Liver (tissue), 9 donors: Measurements from ENCODE around the gene EWSR1. TPM values are rescaled to one million over a fixed set of nuclear protein-coding genes. Genes with fewer than 3 reads are reported as not detected.

Experiments
- DNase-seq: peaks from one replicate; pipeline ENCODE4 v3.0.0-alpha.2; 2017; ENCODE audit warnings: low spot score
- H3K27ac ChIP-seq, 2 donors: one replicate each; pipeline ENCODE4 v1.7.0; 2013; ENCODE audit warnings: inconsistent platforms in 2 of 2, low read length in 2 of 2, control low read depth in 1 of 2, low read depth in 1 of 2, mild to moderate bottlenecking in 1 of 2
- H3K27me3 ChIP-seq, 4 donors: one replicate each; pipeline versions ENCODE4 v1.6.1 to v1.7.0; 2013; ENCODE audit warnings: low read length in 3 of 4, inconsistent platforms in 1 of 4, mild to moderate bottlenecking in 1 of 4, moderate library complexity in 1 of 4; ENCODE audit not compliant: control insufficient read depth in 4 of 4, insufficient read depth in 4 of 4
- H3K36me3 ChIP-seq, 4 donors: one replicate each; pipeline versions ENCODE4 v1.6.1 to v1.7.0; 2013; ENCODE audit warnings: low read length in 3 of 4, mild to moderate bottlenecking in 3 of 4, low read depth in 1 of 4, moderate library complexity in 1 of 4; ENCODE audit not compliant: control insufficient read depth in 4 of 4, insufficient read depth in 3 of 4
- H3K4me1 ChIP-seq, 4 donors: one replicate each; pipeline versions ENCODE4 v1.6.1 to v1.7.0; 2013; ENCODE audit warnings: low read length in 3 of 4, mild to moderate bottlenecking in 3 of 4, moderate library complexity in 1 of 4; ENCODE audit not compliant: control insufficient read depth in 4 of 4, insufficient read depth in 4 of 4
- H3K4me3 ChIP-seq, 3 donors: one replicate each; pipeline versions ENCODE4 v1.6.1 to v1.7.0; 2013; ENCODE audit warnings: low read length in 3 of 3, control low read depth in 1 of 3, low read depth in 1 of 3, mild to moderate bottlenecking in 1 of 3
- H3K9ac ChIP-seq, 2 donors: one replicate each; pipeline ENCODE4 v1.7.0; 2013; ENCODE audit warnings: low read length in 2 of 2, mild to moderate bottlenecking in 2 of 2, moderate library complexity in 2 of 2, control low read depth in 1 of 2, low read depth in 1 of 2
- H3K9me3 ChIP-seq, 4 donors: one replicate each; pipeline versions ENCODE4 v1.6.1 to v1.7.0; 2013; ENCODE audit warnings: low read length in 3 of 4; ENCODE audit not compliant: control insufficient read depth in 4 of 4
- FOXA1 ChIP-seq: IDR thresholded peaks from 2 replicates; pipeline ENCODE4 v1.6.1; 2016; ENCODE audit warnings: antibody characterized with exemption
- FOXA2 ChIP-seq: IDR thresholded peaks from 2 replicates; pipeline ENCODE4 v1.6.1; 2016; ENCODE audit warnings: antibody characterized with exemption
- HNF4A ChIP-seq, 2 donors: conservative IDR thresholded peaks; 2 replicates each; pipeline ENCODE4 v1.6.1; 2016; ENCODE audit warnings: antibody characterized with exemption in 2 of 2, mild to moderate bottlenecking in 2 of 2
- HNF4G ChIP-seq: IDR thresholded peaks from 2 replicates; pipeline ENCODE4 v1.6.1; 2016; ENCODE audit warnings: antibody characterized with exemption
- JUND ChIP-seq, 2 donors: IDR thresholded peaks; 2 replicates each; pipeline ENCODE4 v1.6.1; 2016; ENCODE audit warnings: antibody characterized with exemption in 2 of 2
- RAD21 ChIP-seq, 2 donors: IDR thresholded peaks; 2 replicates each; pipeline ENCODE4 v1.6.1; 2016; ENCODE audit warnings: antibody characterized with exemption in 2 of 2, mild to moderate bottlenecking in 2 of 2
- RXRA ChIP-seq, 2 donors: IDR thresholded peaks; 2 replicates each; pipeline ENCODE4 v1.6.1; 2017 to 2018; ENCODE audit warnings: antibody characterized with exemption in 2 of 2, mild to moderate bottlenecking in 1 of 2
- TAF1 ChIP-seq: conservative IDR thresholded peaks from 2 replicates; pipeline ENCODE4 v1.6.1; 2016; ENCODE audit warnings: antibody characterized with exemption, mild to moderate bottlenecking
- YY1 ChIP-seq: IDR thresholded peaks from 2 replicates; pipeline ENCODE4 v1.6.1; 2016; ENCODE audit warnings: antibody characterized with exemption, mild to moderate bottlenecking
- WGBS: extraction: QIAGEN DNeasy Blood & Tissue Kit; methylation state at CpG from one replicate; pipeline ENCODE4 v1.1.7; 2013; 5-methylcytosine and 5-hydroxymethylcytosine counted together
- polyA plus RNA-seq, 2 donors: library from polyadenylated mRNA; stranded (reverse) in 1 of 2; unstranded in 1 of 2; fragments of 200-250 nt in 1 of 2; fragments of >200 nt in 1 of 2; fragmentation: Nextera tagmentation in 1 of 2; extraction: Ambion mirVana in 1 of 2; gene quantifications; one replicate each; pipeline versions ENCODE4 v1.2.1 to v1.2.3, GENCODE V29; 2013 to 2015
- total RNA-seq, 2 donors: library from RNA; depleted of rRNA; stranded (reverse); fragments of >200 nt; gene quantifications; one replicate each; pipeline ENCODE4 v1.2.3, GENCODE V29; 2014
- TF ChIP-seq, protein P1 (sequence below): IDR thresholded peaks from 2 replicates; pipeline ENCODE4 v1.6.1; 2016; ENCODE audit warnings: antibody characterized with exemption
- TF ChIP-seq, protein P2 (sequence below): IDR thresholded peaks from 2 replicates; pipeline ENCODE4 v1.6.1; 2016; ENCODE audit warnings: antibody characterized with exemption, mild to moderate bottlenecking
- TF ChIP-seq, protein P3 (sequence below): fragments of 150-350 bp; IDR thresholded peaks from 2 replicates; pipeline ENCODE4 v1.5.1; 2017; ENCODE audit warnings: improper control_type of control experiment, low read depth, low read length; ENCODE audit not compliant: missing input control
- donor health status: healthy.
- donor health status: healthy.
- donor health status: healthy.
- donor health status: healthy.
- donor health status: healthy.

EWSR1 gene
- total and polyA plus RNA-seq, 4 donors: 64.8 to 134 (median 78.3) TPM

- Histone ChIP-seq H3K27ac (no peak overlapping the region), H3K36me3 (peaks cover 17 to 47% (median 38%) of the 10 kb centered on the region in 4 donors), H3K9me3 (no peaks in the 10 kb centered on the region), H3K27me3 (no peaks in the 10 kb centered on the region), H3K9ac (no peak overlapping the region), H3K4me3 (no peak overlapping the region), H3K4me1 (peaks cover 4 to 24% (median 17%) of the 10 kb centered on the region in 4 donors)
- 84% methylated on average over 10 of the region's 10 CpGs for WGBS
- DNase-seq: no peak
- TF ChIP-seq, protein P1, sequence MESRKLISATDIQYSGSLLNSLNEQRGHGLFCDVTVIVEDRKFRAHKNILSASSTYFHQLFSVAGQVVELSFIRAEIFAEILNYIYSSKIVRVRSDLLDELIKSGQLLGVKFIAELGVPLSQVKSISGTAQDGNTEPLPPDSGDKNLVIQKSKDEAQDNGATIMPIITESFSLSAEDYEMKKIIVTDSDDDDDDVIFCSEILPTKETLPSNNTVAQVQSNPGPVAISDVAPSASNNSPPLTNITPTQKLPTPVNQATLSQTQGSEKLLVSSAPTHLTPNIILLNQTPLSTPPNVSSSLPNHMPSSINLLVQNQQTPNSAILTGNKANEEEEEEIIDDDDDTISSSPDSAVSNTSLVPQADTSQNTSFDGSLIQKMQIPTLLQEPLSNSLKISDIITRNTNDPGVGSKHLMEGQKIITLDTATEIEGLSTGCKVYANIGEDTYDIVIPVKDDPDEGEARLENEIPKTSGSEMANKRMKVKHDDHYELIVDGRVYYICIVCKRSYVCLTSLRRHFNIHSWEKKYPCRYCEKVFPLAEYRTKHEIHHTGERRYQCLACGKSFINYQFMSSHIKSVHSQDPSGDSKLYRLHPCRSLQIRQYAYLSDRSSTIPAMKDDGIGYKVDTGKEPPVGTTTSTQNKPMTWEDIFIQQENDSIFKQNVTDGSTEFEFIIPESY: no peak
- TF ChIP-seq YY1 (no peak), RXRA (IDR thresholded peaks at IDR 0.05) (no peak), JUND (IDR thresholded peaks at IDR 0.05) (no peak), TAF1 (no peak), FOXA1 (no peak), FOXA2 (no peak), RAD21 (IDR thresholded peaks at IDR 0.05) (no peak), HNF4G (no peak)
- TF ChIP-seq, protein P2, sequence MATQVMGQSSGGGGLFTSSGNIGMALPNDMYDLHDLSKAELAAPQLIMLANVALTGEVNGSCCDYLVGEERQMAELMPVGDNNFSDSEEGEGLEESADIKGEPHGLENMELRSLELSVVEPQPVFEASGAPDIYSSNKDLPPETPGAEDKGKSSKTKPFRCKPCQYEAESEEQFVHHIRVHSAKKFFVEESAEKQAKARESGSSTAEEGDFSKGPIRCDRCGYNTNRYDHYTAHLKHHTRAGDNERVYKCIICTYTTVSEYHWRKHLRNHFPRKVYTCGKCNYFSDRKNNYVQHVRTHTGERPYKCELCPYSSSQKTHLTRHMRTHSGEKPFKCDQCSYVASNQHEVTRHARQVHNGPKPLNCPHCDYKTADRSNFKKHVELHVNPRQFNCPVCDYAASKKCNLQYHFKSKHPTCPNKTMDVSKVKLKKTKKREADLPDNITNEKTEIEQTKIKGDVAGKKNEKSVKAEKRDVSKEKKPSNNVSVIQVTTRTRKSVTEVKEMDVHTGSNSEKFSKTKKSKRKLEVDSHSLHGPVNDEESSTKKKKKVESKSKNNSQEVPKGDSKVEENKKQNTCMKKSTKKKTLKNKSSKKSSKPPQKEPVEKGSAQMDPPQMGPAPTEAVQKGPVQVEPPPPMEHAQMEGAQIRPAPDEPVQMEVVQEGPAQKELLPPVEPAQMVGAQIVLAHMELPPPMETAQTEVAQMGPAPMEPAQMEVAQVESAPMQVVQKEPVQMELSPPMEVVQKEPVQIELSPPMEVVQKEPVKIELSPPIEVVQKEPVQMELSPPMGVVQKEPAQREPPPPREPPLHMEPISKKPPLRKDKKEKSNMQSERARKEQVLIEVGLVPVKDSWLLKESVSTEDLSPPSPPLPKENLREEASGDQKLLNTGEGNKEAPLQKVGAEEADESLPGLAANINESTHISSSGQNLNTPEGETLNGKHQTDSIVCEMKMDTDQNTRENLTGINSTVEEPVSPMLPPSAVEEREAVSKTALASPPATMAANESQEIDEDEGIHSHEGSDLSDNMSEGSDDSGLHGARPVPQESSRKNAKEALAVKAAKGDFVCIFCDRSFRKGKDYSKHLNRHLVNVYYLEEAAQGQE: no peak
- TF ChIP-seq, protein P3, sequence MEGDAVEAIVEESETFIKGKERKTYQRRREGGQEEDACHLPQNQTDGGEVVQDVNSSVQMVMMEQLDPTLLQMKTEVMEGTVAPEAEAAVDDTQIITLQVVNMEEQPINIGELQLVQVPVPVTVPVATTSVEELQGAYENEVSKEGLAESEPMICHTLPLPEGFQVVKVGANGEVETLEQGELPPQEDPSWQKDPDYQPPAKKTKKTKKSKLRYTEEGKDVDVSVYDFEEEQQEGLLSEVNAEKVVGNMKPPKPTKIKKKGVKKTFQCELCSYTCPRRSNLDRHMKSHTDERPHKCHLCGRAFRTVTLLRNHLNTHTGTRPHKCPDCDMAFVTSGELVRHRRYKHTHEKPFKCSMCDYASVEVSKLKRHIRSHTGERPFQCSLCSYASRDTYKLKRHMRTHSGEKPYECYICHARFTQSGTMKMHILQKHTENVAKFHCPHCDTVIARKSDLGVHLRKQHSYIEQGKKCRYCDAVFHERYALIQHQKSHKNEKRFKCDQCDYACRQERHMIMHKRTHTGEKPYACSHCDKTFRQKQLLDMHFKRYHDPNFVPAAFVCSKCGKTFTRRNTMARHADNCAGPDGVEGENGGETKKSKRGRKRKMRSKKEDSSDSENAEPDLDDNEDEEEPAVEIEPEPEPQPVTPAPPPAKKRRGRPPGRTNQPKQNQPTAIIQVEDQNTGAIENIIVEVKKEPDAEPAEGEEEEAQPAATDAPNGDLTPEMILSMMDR: no peak
These were observed 32.9 kb downstream of the EWSR1 start for GRCh38 chr22:29300807-29301601.

DNA sequence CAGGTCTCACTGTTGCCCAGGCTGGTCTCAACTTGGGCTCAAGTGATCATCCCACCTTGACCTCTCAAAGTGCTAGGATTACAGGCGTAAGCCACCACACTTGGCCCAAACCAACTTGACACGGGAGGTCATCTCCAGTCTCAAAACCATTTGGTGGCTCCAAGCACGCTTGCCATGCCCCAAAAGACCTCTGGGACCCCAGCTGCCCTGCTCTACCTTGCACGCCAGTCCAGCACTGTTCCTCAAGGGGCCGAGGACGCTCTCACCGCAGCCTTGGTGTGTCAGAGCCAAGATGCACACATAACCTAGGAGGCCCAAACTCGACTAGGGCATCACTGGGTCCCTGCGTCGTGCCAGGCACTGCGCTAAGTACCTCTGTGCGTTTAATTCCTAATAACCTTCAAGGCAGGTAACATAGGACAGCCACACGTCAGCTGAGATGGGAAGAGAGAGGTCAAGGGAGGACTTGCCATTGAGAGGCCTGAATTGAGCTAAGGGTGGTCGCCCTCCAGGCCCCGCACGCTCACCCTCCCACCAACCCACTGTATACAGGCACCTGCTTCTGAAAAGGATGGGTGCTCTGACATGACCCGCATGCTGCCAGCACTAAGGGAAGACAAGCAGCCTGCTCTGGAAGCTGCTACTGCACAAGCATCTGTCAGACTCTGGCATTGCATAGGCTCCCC, 33.8 kb downstream of the EWSR1 start:
- Histone ChIP-seq H3K27me3 (no peaks in the 10 kb centered on the region), H3K27ac (no peak overlapping the region), H3K36me3 (peaks cover 14 to 38% (median 29%) of the 10 kb centered on the region in 4 donors), H3K4me1 (peaks cover 9 to 29% (median 22%) of the 10 kb centered on the region in 4 donors), H3K9ac (no peak overlapping the region), H3K4me3 (no peak overlapping the region), H3K9me3 (no peaks in the 10 kb centered on the region)
- no peak for TF ChIP-seq FOXA2
- TF ChIP-seq, protein P2: no peak
- TF ChIP-seq, protein P1: no peak
- TF ChIP-seq HNF4A (conservative IDR thresholded peaks at IDR 0.05): no peak
- DNase-seq: no peak
- WGBS: 90% methylated on average over 17 of the region's 17 CpGs
